Measurements from ENCODE around the gene KRTAP15-1.

KRTAP15-1 gene
- total RNA-seq, result 0 reads per million in 2 donors

GRCh38 chr21:30439975-30440374, at the start of gene KRTAP15-1:
Gene KRTAP15-1 (plus strand): TSS chr21:30440275. CDS start chr21:30440328, 53 bp downstream.
- no peak for DNase-seq

- DNase-seq, result no peak
Measured at GRCh38 chr21:30391492-30392025, 48.5 kb upstream of the KRTAP15-1 start.

GRCh38 chr21:30395731-30396130, 44.3 kb upstream of the KRTAP15-1 start, which contains the start of gene KRTAP13-1:
Gene KRTAP13-1 (plus strand): TSS chr21:30396031. CDS start chr21:30396087, 56 bp downstream.
- no peak for DNase-seq

GRCh38 chr21:30408782-30409494, 31.1 kb upstream of the KRTAP15-1 start:
- DNase-seq, result no peak

GRCh38 chr21:30415993-30416392, 24.1 kb upstream of the KRTAP15-1 start:
- DNase-seq, result no peak

- DNase-seq, result no peak
Measured at GRCh38 chr21:30425826-30426225, 14.2 kb upstream of the KRTAP15-1 start, which contains the start of gene KRTAP13-3. Gene KRTAP13-3 (minus strand): TSS chr21:30425926. CDS start chr21:30425912, 14 bp downstream.

GRCh38 chr21:30426731-30427130, 13.3 kb upstream of the KRTAP15-1 start:
- no peak for DNase-seq

- no peak for DNase-seq
Measured at GRCh38 chr21:30430170-30430655, 9.9 kb upstream of the KRTAP15-1 start, which contains the start of gene KRTAP13-4. Gene KRTAP13-4 (plus strand): TSS chr21:30430220. CDS start chr21:30430276, 56 bp downstream.

- no peak for DNase-seq
Measured at GRCh38 chr21:30434033-30434631, 5.9 kb upstream of the KRTAP15-1 start.

- DNase-seq, result no peak
Measured at GRCh38 chr21:30437010-30437565, 3.0 kb upstream of the KRTAP15-1 start.

- no peak for DNase-seq
Measured at GRCh38 chr21:30443226-30443625, 3.2 kb downstream of the KRTAP15-1 start.

- DNase-seq, result no peak
Measured at GRCh38 chr21:30444204-30444603, 4.1 kb downstream of the KRTAP15-1 start.

- DNase-seq, result no peak
Measured at GRCh38 chr21:30447056-30447455, 7.0 kb downstream of the KRTAP15-1 start.

- DNase-seq, result no peak
Measured at GRCh38 chr21:30448514-30448913, 8.4 kb downstream of the KRTAP15-1 start.

- DNase-seq, result no peak
Measured at GRCh38 chr21:30463713-30464112, 23.6 kb downstream of the KRTAP15-1 start.

GRCh38 chr21:30468900-30469714, 29.0 kb downstream of the KRTAP15-1 start:
- DNase-seq, result no peak

- no peak for DNase-seq
Measured at GRCh38 chr21:30478004-30478403, 37.9 kb downstream of the KRTAP15-1 start.

- no peak for DNase-seq
Measured at GRCh38 chr21:30479259-30479658, 39.2 kb downstream of the KRTAP15-1 start.

GRCh38 chr21:30480145-30480544, 40.1 kb downstream of the KRTAP15-1 start, which contains the start of gene KRTAP19-1:
Gene KRTAP19-1 (minus strand): TSS chr21:30480367. CDS start chr21:30480317, 50 bp downstream.
- no peak for DNase-seq

- DNase-seq, result no peak
Measured at GRCh38 chr21:30482130-30482529, 42.1 kb downstream of the KRTAP15-1 start.

- DNase-seq, result no peak
Measured at GRCh38 chr21:30486180-30486579, 46.1 kb downstream of the KRTAP15-1 start.

GRCh38 chr21:30487336-30487735, 47.3 kb downstream of the KRTAP15-1 start, which contains the start of gene KRTAP19-2:
Gene KRTAP19-2 (minus strand): TSS chr21:30487436. CDS start chr21:30487348, 88 bp downstream.
- no peak for DNase-seq
